Left forelimb (tissue), 1 donor: Measurements from ENCODE around the gene BOLA2B.
"Not testable (repeated sequence)": the region's sequence is repeated elsewhere in the genome, so short reads cannot be mapped to it uniquely, and the experiment has no call there.

ENCODE experiments used
- DNase-seq: peaks from one replicate; pipeline ENCODE4 v3.0.0-alpha.2; 2018; ENCODE audit warnings: low spot score

Gene BOLA2B

GRCh38 chr16:30184096-30184890, 9.2 kb downstream of the BOLA2B start:
- no peak for DNase-seq

- peak; percentile 87 for DNase-seq
Measured at GRCh38 chr16:30183233-30184095, 10.0 kb downstream of the BOLA2B start, which contains the start of gene CORO1A. TSS of gene CORO1A (plus strand) at chr16:30183602. CDS start at chr16:30185210, 1,608 bp downstream.

GRCh38 chr16:30180741-30181140, 12.7 kb downstream of the BOLA2B start:
- DNase-seq = no peak

- DNase-seq = no peak
Measured at GRCh38 chr16:30179931-30180330, 13.5 kb downstream of the BOLA2B start.

- DNase-seq = no peak
Measured at GRCh38 chr16:30179195-30179594, 14.3 kb downstream of the BOLA2B start.

- not testable (repeated sequence) for DNase-seq
Measured at GRCh38 chr16:30176876-30177275, 16.6 kb downstream of the BOLA2B start.

GRCh38 chr16:30173054-30173453, 20.4 kb downstream of the BOLA2B start:
- no peak for DNase-seq

- not testable (repeated sequence) for DNase-seq
Measured at GRCh38 chr16:30170145-30170544, 23.3 kb downstream of the BOLA2B start.

GRCh38 chr16:30169416-30169815, 24.1 kb downstream of the BOLA2B start:
- DNase-seq = not testable (repeated sequence)

- not testable (repeated sequence) for DNase-seq
Measured at GRCh38 chr16:30168746-30169145, 24.7 kb downstream of the BOLA2B start.

- no peak for DNase-seq
Measured at GRCh38 chr16:30166202-30166902, 27.1 kb downstream of the BOLA2B start.

GRCh38 chr16:30163538-30163937, 29.9 kb downstream of the BOLA2B start:
- DNase-seq = no peak

GRCh38 chr16:30157214-30157613, 36.3 kb downstream of the BOLA2B start:
- no peak for DNase-seq

- DNase-seq = no peak
Measured at GRCh38 chr16:30155188-30155587, 38.3 kb downstream of the BOLA2B start.

- DNase-seq = no peak
Measured at GRCh38 chr16:30152517-30152916, 40.9 kb downstream of the BOLA2B start.

GRCh38 chr16:30151091-30151490, 42.4 kb downstream of the BOLA2B start:
- no peak for DNase-seq

- no peak for DNase-seq
Measured at GRCh38 chr16:30149250-30149930, 44.1 kb downstream of the BOLA2B start.

- DNase-seq = no peak
Measured at GRCh38 chr16:30147843-30148510, 45.5 kb downstream of the BOLA2B start.

- DNase-seq = no peak
Measured at GRCh38 chr16:30145657-30146056, 47.8 kb downstream of the BOLA2B start.

- DNase-seq = no peak
Measured at GRCh38 chr16:30144917-30145316, 48.5 kb downstream of the BOLA2B start.

- DNase-seq = no peak
Measured at GRCh38 chr16:30144017-30144416, 49.4 kb downstream of the BOLA2B start.
